ENCODE data around the gene TRUB1.
A peak's percentile ranks its signal among the peaks of the same experiment; 100 is the strongest.
"Not testable (repeated sequence)": the region's sequence is repeated elsewhere in the genome, so short reads cannot be mapped to it uniquely, and the experiment has no call there.

TRUB1 gene

GRCh38 chr10:114937962-114938855 is at the start of gene TRUB1:
Gene TRUB1, plus strand, starts transcription at chr10:114938195. Its CDS starts 59 bp downstream, at chr10:114938254.
- DNase-seq (ENCODE audit: low read depth in 3 of 3), result peak; percentile 78 to 86 (median 86)

- DNase-seq (ENCODE audit: low read depth in 3 of 3), result no peak
Observed at GRCh38 chr10:114893251-114893650, 44.7 kb upstream of the TRUB1 start.

- no peak for DNase-seq (ENCODE audit: low read depth in 3 of 3)
Observed at GRCh38 chr10:114894911-114895310, 43.1 kb upstream of the TRUB1 start.

GRCh38 chr10:114897011-114897410 is 41.0 kb upstream of the TRUB1 start:
- DNase-seq (ENCODE audit: low read depth in 3 of 3), result not testable (repeated sequence)

- DNase-seq (ENCODE audit: low read depth in 3 of 3), result no peak
Observed at GRCh38 chr10:114897593-114897992, 40.4 kb upstream of the TRUB1 start.

- DNase-seq (ENCODE audit: low read depth in 3 of 3), result no peak
Observed at GRCh38 chr10:114899982-114900381, 38.0 kb upstream of the TRUB1 start.

- DNase-seq (ENCODE audit: low read depth in 3 of 3), result no peak
Observed at GRCh38 chr10:114900658-114901057, 37.3 kb upstream of the TRUB1 start.

GRCh38 chr10:114902151-114902550 is 35.8 kb upstream of the TRUB1 start:
- DNase-seq (ENCODE audit: low read depth in 3 of 3), result no peak

- no peak for DNase-seq (ENCODE audit: low read depth in 3 of 3)
Observed at GRCh38 chr10:114905450-114905849, 32.5 kb upstream of the TRUB1 start.

- DNase-seq (ENCODE audit: low read depth in 3 of 3), result no peak
Observed at GRCh38 chr10:114906981-114907380, 31.0 kb upstream of the TRUB1 start.

GRCh38 chr10:114908896-114909295 is 29.1 kb upstream of the TRUB1 start:
- no peak for DNase-seq (ENCODE audit: low read depth in 3 of 3)

- DNase-seq (ENCODE audit: low read depth in 3 of 3), result no peak
Observed at GRCh38 chr10:114911052-114911711, 26.8 kb upstream of the TRUB1 start.

- no peak for DNase-seq (ENCODE audit: low read depth in 3 of 3)
Observed at GRCh38 chr10:114911801-114912469, 26.1 kb upstream of the TRUB1 start.

GRCh38 chr10:114912470-114912859 is 25.5 kb upstream of the TRUB1 start:
- no peak for DNase-seq (ENCODE audit: low read depth in 3 of 3)

- DNase-seq (ENCODE audit: low read depth in 3 of 3), result no peak
Observed at GRCh38 chr10:114914560-114914959, 23.4 kb upstream of the TRUB1 start.

GRCh38 chr10:114915294-114915693 is 22.7 kb upstream of the TRUB1 start:
- no peak for DNase-seq (ENCODE audit: low read depth in 3 of 3)

GRCh38 chr10:114916653-114917052 is 21.3 kb upstream of the TRUB1 start:
- DNase-seq (ENCODE audit: low read depth in 3 of 3), result no peak

GRCh38 chr10:114917459-114917858 is 20.5 kb upstream of the TRUB1 start:
- no peak for DNase-seq (ENCODE audit: low read depth in 3 of 3)

GRCh38 chr10:114917927-114918672 is 19.9 kb upstream of the TRUB1 start:
- DNase-seq (ENCODE audit: low read depth in 3 of 3), result no peak

GRCh38 chr10:114920459-114920858 is 17.5 kb upstream of the TRUB1 start:
- no peak for DNase-seq (ENCODE audit: low read depth in 3 of 3)

- DNase-seq (ENCODE audit: low read depth in 3 of 3), result no peak
Observed at GRCh38 chr10:114922003-114922402, 16.0 kb upstream of the TRUB1 start.

- no peak for DNase-seq (ENCODE audit: low read depth in 3 of 3)
Observed at GRCh38 chr10:114923551-114923950, 14.4 kb upstream of the TRUB1 start.
